ENCODE results near the gene THSD4. TPM values are rescaled to one million over a fixed set of nuclear protein-coding genes. Genes with fewer than 3 reads are reported as not detected.
A peak's percentile ranks its signal among the peaks of the same experiment; 100 is the strongest.

Gene THSD4
- total and polyA plus RNA-seq, 2 of the 8 experiments (the other 6 are each of a cell fraction or from before 2014, with no cell fraction given): 2.5 to 6.2 TPM

- TF ChIP-seq BRCA1 (IDR thresholded peaks at IDR 0.05; ENCODE audit: low read depth, low read length) (no peak), CTCF (IDR thresholded peaks at IDR 0.05; ENCODE audit: control extremely low read depth in 1 of 3, insufficient read depth in 1 of 3, low read depth in 1 of 3, low read length in 3 of 3) (peak in 1 of 3 experiments; percentile 20; a peak in 1 of 4 replicates), EP300 (IDR thresholded peaks at IDR 0.05; ENCODE audit: borderline replicate concordance in 1 of 2, low read depth in 2 of 2, low read length in 2 of 2) (no peak)
- H4K20me1 ChIP-seq (replicated peaks in 1 of 2; ENCODE audit: control insufficient read depth in 1 of 2, insufficient read depth in 2 of 2, low read length in 2 of 2): peaks cover 0 to 2% of the 10 kb centered on the region in 2 experiments
- H2BK12ac ChIP-seq (ENCODE audit: low read depth, low read length): no peak overlapping the region
- ChIA-PET CTCF (ENCODE audit: partially characterized antibody) (interaction anchor here (0.5 to 3.4 kb wide), 20 partner anchors 8 to 211 kb away, joined by 3 to 25 read pairs (median 4); no protein-coding TSS in a partner anchor), POLR2A (ENCODE audit: partially characterized antibody) (no interaction called here)
- H3K18ac ChIP-seq (ENCODE audit: extremely low read depth, low read length): no peak overlapping the region
- no peak overlapping the region for H3K4me2 ChIP-seq (ENCODE audit: insufficient read depth in 1 of 2, low read depth in 2 of 2, low read length in 2 of 2)
- no peak overlapping the region for H3K23ac ChIP-seq (ENCODE audit: insufficient read length)
- H3K9me3 ChIP-seq (ENCODE audit: insufficient read depth in 2 of 2, low read depth in 1 of 2, low read length in 1 of 2): peaks cover 5 to 10% of the 10 kb centered on the region in 2 experiments
- H3K79me2 ChIP-seq (ENCODE audit: control insufficient read depth in 1 of 2, insufficient read depth in 2 of 2, low read length in 2 of 2): no peaks in the 10 kb centered on the region
- no peak overlapping the region for H2BK120ac ChIP-seq (replicated peaks; ENCODE audit: low read depth, low read length)
- no peak overlapping the region for H3K9ac ChIP-seq (replicated peaks in 1 of 4; ENCODE audit: extremely low read depth in 1 of 4, low read depth in 3 of 4, low read length in 3 of 4)
- no peaks in the 10 kb centered on the region for H3K36me3 ChIP-seq (ENCODE audit: control insufficient read depth in 2 of 4, insufficient read depth in 4 of 4, low read length in 3 of 4)
- H3K23me2 ChIP-seq (ENCODE audit: low read depth, low read length): no peaks in the 10 kb centered on the region
- no peaks in the 10 kb centered on the region for H3K27me3 ChIP-seq (replicated peaks in 1 of 4; ENCODE audit: control insufficient read depth in 3 of 4, extremely low read depth in 1 of 4, insufficient read depth in 3 of 4, low read length in 3 of 4)
- H3K27ac ChIP-seq (ENCODE audit: low read depth, low read length): no peak overlapping the region
- H4K8ac ChIP-seq (ENCODE audit: extremely low read depth, insufficient read depth, low read length): no peak overlapping the region
- 89% methylated on average over 3 of the region's 3 CpGs; no CpG with 5 or more reads in 1 of the 2 experiments for WGBS, 2 experiments (ENCODE audit: extremely low coverage in 1 of 2, insufficient coverage in 1 of 2, insufficient read length in 1 of 2, insufficient replicate concordance in 2 of 2, low coverage in 1 of 2, low lambda C conversion rate in 2 of 2, missing lambda C conversion rate in 1 of 2)
- no peak overlapping the region for H3K4me3 ChIP-seq (ENCODE audit: extremely low read depth in 1 of 4, insufficient read depth in 2 of 4, low read depth in 3 of 4, low read length in 4 of 4)
- H3K4ac ChIP-seq (replicated peaks; ENCODE audit: insufficient read length, low read depth, low read length): no peak overlapping the region
- H2BK5ac ChIP-seq (ENCODE audit: low read depth, low read length): no peak overlapping the region
- H2AFZ ChIP-seq (ENCODE audit: low read length): no peak overlapping the region
- no peak overlapping the region for H2AK5ac ChIP-seq (ENCODE audit: low read depth, low read length)
- no peak overlapping the region for H3K56ac ChIP-seq (replicated peaks; ENCODE audit: insufficient read length, low read depth, low read length)
- no peaks in the 10 kb centered on the region for H3K79me1 ChIP-seq (ENCODE audit: low read depth, low read length)
- H4K91ac ChIP-seq (replicated peaks; ENCODE audit: insufficient read length, low read length): no peak overlapping the region
- H2BK15ac ChIP-seq (ENCODE audit: low read length): no peak overlapping the region
- H3K14ac ChIP-seq (ENCODE audit: insufficient read length): no peak overlapping the region
- no peaks in the 10 kb centered on the region; a peak in 1 of 7 replicates for H3K4me1 ChIP-seq (replicated peaks in 1 of 4; ENCODE audit: control insufficient read depth in 3 of 4, insufficient read depth in 4 of 4, low read length in 3 of 4)
- DNase-seq (ENCODE audit: low read depth in 1 of 2, low spot score in 2 of 2) (no peak), FAIRE-seq (no peak)
- H2BK20ac ChIP-seq (ENCODE audit: low read length): no peak overlapping the region
- H4K5ac ChIP-seq (ENCODE audit: insufficient read length, low read depth, low read length): no peak overlapping the region
These were observed 475.8 kb downstream of the THSD4 start for GRCh38 chr15:71591057-71591456.

All from H1 (cell line).